HL-60 (cell line): ENCODE results near the gene ELOB.

Experiments
- DNase-seq, 2 experiments: peaks; one replicate each; pipeline ENCODE4 v3.0.0-alpha.2; 2010 to 2020; ENCODE audit warnings: low read depth in 1 of 2, low spot score in 1 of 2
- H3K27ac ChIP-seq: fragments of 250-450 bp; sonication (Bioruptor Pico); replicated peaks from 2 replicates; pipeline ENCODE4 v1.5.1; 2020; ENCODE audit warnings: mild to moderate bottlenecking, moderate library complexity
- H3K27me3 ChIP-seq: fragments of 250-450 bp; sonication (Bioruptor Pico); 2 replicates; pipeline ENCODE4 v1.5.1; 2021; ENCODE audit warnings: mild to moderate bottlenecking, moderate library complexity; ENCODE audit not compliant: insufficient read depth, poor library complexity, severe bottlenecking
- H3K4me3 ChIP-seq: replicated peaks from 2 replicates; pipeline ENCODE4 v1.5.1; 2011; ENCODE audit warnings: mild to moderate bottlenecking, control low read depth, low read length; ENCODE audit not compliant: insufficient read depth
- CTCF ChIP-seq: IDR thresholded peaks from one replicate; pipeline ENCODE4 v1.5.1; 2011; ENCODE audit warnings: low read length, control low read depth, inconsistent platforms; ENCODE audit not compliant: insufficient read depth
- GABPA ChIP-seq: IDR thresholded peaks from 2 replicates; pipeline ENCODE4 v1.6.1; 2012; ENCODE audit warnings: low read depth
- POLR2AphosphoS5 ChIP-seq: IDR thresholded peaks from 2 replicates; pipeline ENCODE4 v1.6.1; 2012; ENCODE audit warnings: low read depth
- REST ChIP-seq: IDR thresholded peaks from 2 replicates; pipeline ENCODE4 v1.6.1; 2012; ENCODE audit warnings: low read depth; ENCODE audit not compliant: insufficient replicate concordance
- SPI1 ChIP-seq: IDR thresholded peaks from 2 replicates; pipeline ENCODE4 v1.6.1; 2012; ENCODE audit warnings: low read depth, mild to moderate bottlenecking, borderline replicate concordance

The ELOB gene

GRCh38 chr16:2766430-2767139 lies 10.5 kb downstream of the ELOB start:
- H3K27me3 ChIP-seq = no peaks in the 10 kb centered on the region
- peak in 1 of 2 experiments; percentile 10 for DNase-seq
- H3K27ac ChIP-seq = no peak overlapping the region
- H3K4me3 ChIP-seq = no peak overlapping the region
- TF ChIP-seq GABPA = no peak
- TF ChIP-seq SPI1 = no peak
- TF ChIP-seq REST = no peak
- TF ChIP-seq POLR2AphosphoS5 = no peak
- TF ChIP-seq CTCF = no peak

DNA sequence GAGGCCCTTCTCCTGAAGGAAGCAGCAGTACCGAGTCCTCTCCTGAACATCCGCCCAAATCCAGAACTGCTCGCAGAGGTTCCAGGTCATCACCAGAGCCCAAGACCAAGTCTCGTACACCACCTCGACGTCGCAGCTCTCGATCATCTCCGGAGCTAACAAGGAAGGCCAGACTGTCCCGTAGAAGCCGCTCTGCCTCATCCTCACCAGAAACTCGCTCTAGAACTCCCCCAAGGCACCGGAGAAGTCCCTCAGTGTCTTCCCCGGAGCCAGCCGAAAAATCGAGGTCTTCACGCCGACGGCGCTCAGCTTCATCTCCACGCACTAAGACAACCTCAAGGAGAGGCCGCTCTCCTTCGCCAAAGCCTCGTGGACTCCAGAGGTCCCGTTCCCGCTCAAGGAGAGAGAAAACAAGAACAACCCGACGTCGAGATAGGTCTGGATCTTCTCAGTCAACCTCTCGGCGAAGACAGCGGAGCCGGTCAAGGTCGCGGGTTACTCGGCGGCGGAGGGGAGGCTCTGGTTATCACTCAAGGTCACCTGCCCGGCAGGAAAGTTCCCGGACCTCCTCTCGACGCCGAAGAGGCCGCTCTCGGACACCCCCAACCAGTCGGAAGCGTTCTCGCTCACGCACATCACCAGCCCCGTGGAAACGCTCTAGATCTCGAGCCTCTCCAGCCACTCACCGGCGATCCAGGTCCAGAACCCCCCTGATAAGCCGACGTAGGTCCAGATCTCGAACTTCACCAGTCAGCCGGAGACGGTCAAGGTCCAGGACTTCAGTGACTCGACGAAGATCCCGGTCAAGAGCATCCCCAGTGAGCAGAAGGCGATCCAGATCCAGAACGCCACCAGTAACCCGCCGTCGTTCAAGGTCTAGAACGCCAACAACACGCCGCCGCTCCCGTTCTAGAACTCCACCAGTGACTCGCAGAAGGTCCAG lies 11.3 kb downstream of the ELOB start:
- TF ChIP-seq GABPA = no peak
- TF ChIP-seq POLR2AphosphoS5 = peak; percentile 1; the same call in 1 of the 2 replicates
- H3K27me3 ChIP-seq = no peaks in the 10 kb centered on the region
- H3K4me3 ChIP-seq = no peak overlapping the region
- H3K27ac ChIP-seq = no peak overlapping the region
- DNase-seq = peak in 1 of 2 experiments; percentile 6

DNA sequence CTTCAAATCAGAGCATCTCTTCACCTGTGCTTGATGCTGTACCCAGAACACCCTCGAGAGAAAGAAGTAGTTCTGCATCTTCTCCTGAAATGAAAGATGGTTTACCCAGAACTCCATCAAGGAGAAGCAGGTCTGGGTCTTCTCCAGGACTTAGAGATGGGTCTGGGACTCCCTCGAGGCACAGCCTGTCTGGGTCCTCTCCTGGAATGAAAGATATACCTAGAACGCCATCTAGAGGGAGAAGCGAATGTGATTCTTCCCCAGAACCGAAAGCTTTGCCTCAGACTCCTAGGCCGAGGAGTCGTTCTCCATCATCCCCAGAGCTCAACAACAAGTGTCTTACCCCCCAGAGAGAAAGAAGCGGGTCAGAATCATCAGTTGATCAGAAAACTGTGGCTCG lies 12.4 kb downstream of the ELOB start:
- Histone ChIP-seq H3K4me3 (no peak overlapping the region), H3K27me3 (no peaks in the 10 kb centered on the region), H3K27ac (no peak overlapping the region)
- TF ChIP-seq CTCF (no peak), POLR2AphosphoS5 (no peak), REST (no peak), SPI1 (no peak), GABPA (no peak)
- peak in 1 of 2 experiments; percentile 12 for DNase-seq

GRCh38 chr16:2763173-2763572 lies 13.9 kb downstream of the ELOB start:
- Histone ChIP-seq H3K27me3 (no peaks in the 10 kb centered on the region), H3K4me3 (no peak overlapping the region), H3K27ac (no peak overlapping the region)
- no peak for DNase-seq
- TF ChIP-seq POLR2AphosphoS5 = peak; percentile 57; the same call in 1 of the 2 replicates
- no peak for TF ChIP-seq REST
